ENCODE measurements around the gene MAP7. TPM values are rescaled to one million over a fixed set of nuclear protein-coding genes. Genes with fewer than 3 reads are reported as not detected.
A peak's percentile ranks its signal among the peaks of the same experiment; 100 is the strongest.

MAP7 gene
- total and polyA plus RNA-seq, 9 of the 15 experiments (the other 6 are each of a cell fraction or from before 2014, with no cell fraction given): 0.76 to 7.7 (median 3.9) TPM

GRCh38 chr6:136347847-136348246, 202.4 kb downstream of the MAP7 start (continued):
- no peak for TF ChIP-seq MGA (IDR thresholded peaks at IDR 0.05)
- TF ChIP-seq NFE2L1 (tag; IDR thresholded peaks at IDR 0.05; ENCODE audit: borderline replicate concordance, low read depth): no peak
- no peak for TF ChIP-seq ZNF644 (tag; IDR thresholded peaks at IDR 0.05; ENCODE audit: low read depth)
- TF ChIP-seq RBM17 (IDR thresholded peaks at IDR 0.05; ENCODE audit: borderline replicate concordance, low read depth, low read length): no peak
- TF ChIP-seq CREB3L1 (IDR thresholded peaks at IDR 0.05; ENCODE audit: borderline replicate concordance, low read depth): no peak
- TF ChIP-seq BRF2 (IDR thresholded peaks at IDR 0.05; ENCODE audit: borderline replicate concordance, insufficient read depth, insufficient read length): no peak
- TF ChIP-seq CEBPG (CRISPR knock-in tag; IDR thresholded peaks at IDR 0.05): no peak
- TF ChIP-seq CEBPG (tag; conservative IDR thresholded peaks at IDR 0.05 in 1 of 2, IDR thresholded peaks at IDR 0.05 in 1 of 2): 0 out of 4 replicates have a peak, but pooled peaks of 1 of the 2 experiments have one; percentile 11
- TF ChIP-seq EZH2 (IDR thresholded peaks at IDR 0.05; ENCODE audit: borderline replicate concordance, low read depth, low read length): no peak
- no peak for TF ChIP-seq TEAD2 (tag; IDR thresholded peaks at IDR 0.05)
- peak; percentile 39 to 62; a peak in 3 of 4 replicates for TF ChIP-seq MNT (conservative IDR thresholded peaks at IDR 0.05)
